Activated CD4-positive, CD25-positive, alpha-beta regulatory T cell (primary cell): ENCODE results near the gene NUDCD3.

Experiments
- DNase-seq, 4 experiments: peaks; one replicate each; lab custom pipeline; 2025; lab: John Stamatoyannopoulos, UW

NUDCD3 gene

GRCh38 chr7:44382459-44383265 is 107.8 kb downstream of the NUDCD3 start:
- DNase-seq = no peak

- no peak for DNase-seq
Observed at GRCh38 chr7:44381494-44382220, 108.8 kb downstream of the NUDCD3 start.

GRCh38 chr7:44380831-44381493 is 109.5 kb downstream of the NUDCD3 start:
- no peak for DNase-seq

- DNase-seq = no peak
Observed at GRCh38 chr7:44380189-44380830, 110.1 kb downstream of the NUDCD3 start.

GRCh38 chr7:44379366-44380188 is 110.9 kb downstream of the NUDCD3 start:
- DNase-seq = no peak

- DNase-seq = no peak
Observed at GRCh38 chr7:44378744-44379143, 111.7 kb downstream of the NUDCD3 start.

- DNase-seq = no peak
Observed at GRCh38 chr7:44377681-44378421, 112.6 kb downstream of the NUDCD3 start.

GRCh38 chr7:44377134-44377463 is 113.4 kb downstream of the NUDCD3 start:
- DNase-seq = no peak

- no peak for DNase-seq
Observed at GRCh38 chr7:44376429-44377133, 113.9 kb downstream of the NUDCD3 start.

GRCh38 chr7:44375926-44376342 is 114.5 kb downstream of the NUDCD3 start:
- DNase-seq = no peak

- DNase-seq = no peak
Observed at GRCh38 chr7:44375236-44375699, 115.2 kb downstream of the NUDCD3 start.

- DNase-seq = no peak
Observed at GRCh38 chr7:44374007-44374763, 116.3 kb downstream of the NUDCD3 start.

- no peak for DNase-seq
Observed at GRCh38 chr7:44373418-44373740, 117.1 kb downstream of the NUDCD3 start.

GRCh38 chr7:44372560-44373417 is 117.7 kb downstream of the NUDCD3 start:
- no peak for DNase-seq

- DNase-seq = no peak
Observed at GRCh38 chr7:44368885-44369284, 121.6 kb downstream of the NUDCD3 start.

- DNase-seq = no peak
Observed at GRCh38 chr7:44368455-44368854, 122.0 kb downstream of the NUDCD3 start.

GRCh38 chr7:44367475-44368043 is 122.9 kb downstream of the NUDCD3 start:
- DNase-seq = no peak

- no peak for DNase-seq
Observed at GRCh38 chr7:44366986-44367385, 123.5 kb downstream of the NUDCD3 start.
